AG04450 (cell line): ENCODE data around the gene DDX54. TPM values are rescaled to one million over a fixed set of nuclear protein-coding genes. Genes with fewer than 3 reads are reported as not detected.

Experiments used
- CTCF ChIA-PET: fragments of 300-600, 350-600 bp; formaldehyde crosslinking; extraction: SDS; loops from one replicate; lab custom pipeline; 2022; ENCODE audit warnings: antibody characterized with exemption, inconsistent platforms; lab: Charles Lee
- POLR2A ChIA-PET: fragments of 350-600 bp; formaldehyde crosslinking; extraction: SDS; loops from one replicate; lab custom pipeline; 2021; ENCODE audit warnings: antibody characterized with exemption, inconsistent platforms; lab: Yijun Ruan, JAX
- DNase-seq: peaks from one replicate; pipeline ENCODE4 v3.0.0-alpha.2; 2011; ENCODE audit warnings: low read depth, low spot score
- H3K27ac ChIP-seq: one replicate; pipeline ENCODE4 v1.5.1; 2012; ENCODE audit warnings: low read depth, low read length, control low read depth
- H3K27me3 ChIP-seq: one replicate; pipeline ENCODE4 v1.6.0; 2012; ENCODE audit warnings: low read length; ENCODE audit not compliant: control insufficient read depth, insufficient read depth
- H3K4me3 ChIP-seq: 2 replicates; pipeline ENCODE4 v1.5.1; 2011; ENCODE audit warnings: mild to moderate bottlenecking, low read depth, low read length, control low read depth
- H3K9me3 ChIP-seq: 2 replicates; pipeline ENCODE4 v1.5.1; 2012; ENCODE audit warnings: low read length; ENCODE audit not compliant: control insufficient read depth, insufficient read depth
- CTCF ChIP-seq: IDR thresholded peaks from 2 replicates; pipeline ENCODE4 v1.5.1; 2011; ENCODE audit warnings: low read depth, low read length, control low read depth, inconsistent platforms
- polyA plus RNA-seq: library from polyadenylated mRNA; depleted of rRNA; stranded (reverse); fragments of >200 nt; gene quantifications from 2 replicates; pipeline ENCODE4 v1.2.3, GENCODE V29; 2011

DDX54 gene
- polyA plus RNA-seq, 1 experiment: 26.9 TPM

GRCh38 chr12:113195598-113195997 is 10.3 kb upstream of the DDX54 start:
- Histone ChIP-seq H3K4me3 (no peak overlapping the region), H3K9me3 (no peaks in the 10 kb centered on the region), H3K27ac (peak overlapping the region; percentile 85), H3K27me3 (no peaks in the 10 kb centered on the region)
- TF ChIP-seq CTCF: no peak
- POLR2A ChIA-PET: interaction anchor here (1.0 to 1.3 kb wide), 4 partner anchors 9 to 163 kb away, joined by 3 to 11 read pairs (median 5); partner anchors contain the start of genes DDX54, RITA1 and TPCN1
- CTCF ChIA-PET: interaction anchor here (0.6 to 1.9 kb wide), 7 partner anchors 8 to 230 kb away, joined by 3 to 5 read pairs (median 3); partner anchors contain the start of gene PLBD2
- no peak for DNase-seq

- CTCF ChIA-PET: interaction anchor here (0.6 to 1.9 kb wide), 6 partner anchors 9 to 494 kb away, joined by 3 to 5 read pairs (median 3); partner anchors contain the start of gene PLBD2
- Histone ChIP-seq H3K9me3 (no peaks in the 10 kb centered on the region), H3K27ac (peak overlapping the region; percentile 85), H3K27me3 (no peaks in the 10 kb centered on the region), H3K4me3 (no peak overlapping the region)
- no peak for DNase-seq
- POLR2A ChIA-PET: interaction anchor here (0.6 to 1.3 kb wide), 7 partner anchors 9 to 771 kb away, joined by 3 to 11 read pairs (median 5); partner anchors contain the start of genes DDX54, RITA1 and TPCN1
- TF ChIP-seq CTCF: no peak
Observed at GRCh38 chr12:113194971-113195391, 9.7 kb upstream of the DDX54 start.

- no peaks in the 10 kb centered on the region for H3K27me3 ChIP-seq
- CTCF ChIA-PET: interaction anchor here (0.5 kb wide), 1 partner anchor 135 kb away, joined by 5 read pairs; the partner anchor contains the start of gene DTX1
- H3K4me3 ChIP-seq: no peak overlapping the region
- no peak overlapping the region for H3K27ac ChIP-seq
- TF ChIP-seq CTCF: no peak
- DNase-seq: no peak
- H3K9me3 ChIP-seq: no peaks in the 10 kb centered on the region
- POLR2A ChIA-PET: no interaction called here
Observed at GRCh38 chr12:113191227-113191626, 5.9 kb upstream of the DDX54 start.

- ChIA-PET POLR2A (no interaction called here), CTCF (interaction anchor here (0.5 kb wide), 1 partner anchor 134 kb away, joined by 5 read pairs; the partner anchor contains the start of gene DTX1)
- Histone ChIP-seq H3K4me3 (no peak overlapping the region), H3K9me3 (no peaks in the 10 kb centered on the region), H3K27me3 (no peaks in the 10 kb centered on the region), H3K27ac (no peak overlapping the region)
- no peak for DNase-seq
- no peak for TF ChIP-seq CTCF
Observed at GRCh38 chr12:113190761-113191160, 5.5 kb upstream of the DDX54 start.

GRCh38 chr12:113189361-113189760 is 4.1 kb upstream of the DDX54 start:
- no peak overlapping the region for H3K4me3 ChIP-seq
- CTCF ChIA-PET: interaction anchor here (0.6 to 1.1 kb wide), 3 partner anchors 8 to 236 kb away, joined by 3 to 5 read pairs (median 3); no protein-coding TSS in a partner anchor
- no peaks in the 10 kb centered on the region for H3K27me3 ChIP-seq
- DNase-seq: no peak
- POLR2A ChIA-PET: interaction anchor here (0.6 kb wide), 2 partner anchors 146 to 397 kb away, joined by 5 to 7 read pairs; partner anchors contain the start of gene SLC8B1
- no peak overlapping the region for H3K27ac ChIP-seq
- no peak for TF ChIP-seq CTCF
- no peaks in the 10 kb centered on the region; the same call in 1 of the 2 replicates for H3K9me3 ChIP-seq
